Gastroesophageal sphincter (tissue), 4 donors: Measurements from ENCODE around the gene WARS2. TPM values are rescaled to one million over a fixed set of nuclear protein-coding genes. Genes with fewer than 3 reads are reported as not detected.
A peak's percentile ranks its signal among the peaks of the same experiment; 100 is the strongest.
"Not testable (repeated sequence)": the region's sequence is repeated elsewhere in the genome, so short reads cannot be mapped to it uniquely, and the experiment has no call there.

Source experiments
- ATAC-seq: fragments of 150-250 bp; one replicate; pipeline ENCODE4 v1.9.1; 2016; ENCODE audit warnings: mild to moderate bottlenecking, moderate library complexity
- H3K27ac ChIP-seq, 4 donors: fragments of 200-600 bp; sonication (generic) in 3 of 4; 1 replicate in 3 of 4; 2 replicates in 1 of 4; pipeline ENCODE4 v1.5.1; 2016 to 2019
- H3K27me3 ChIP-seq: fragments of 200-600 bp; sonication (generic); one replicate; pipeline ENCODE4 v1.5.1; 2019
- H3K36me3 ChIP-seq, 2 donors: fragments of 200-600 bp; sonication (generic); one replicate each; pipeline ENCODE4 v1.5.1; 2019; ENCODE audit warnings: control low read depth in 1 of 2
- H3K4me1 ChIP-seq, 3 donors: fragments of 200-600 bp; sonication (generic); 1 replicate in 2 of 3; 2 replicates in 1 of 3; pipeline ENCODE4 v1.5.1; 2016 to 2019; ENCODE audit warnings: control low read depth in 2 of 3
- H3K4me3 ChIP-seq, 2 donors: fragments of 200-600 bp; sonication (generic); one replicate each; pipeline ENCODE4 v1.5.1; 2019; ENCODE audit warnings: mild to moderate bottlenecking in 1 of 2, moderate library complexity in 1 of 2
- H3K9me3 ChIP-seq, 3 donors: fragments of 200-600 bp; sonication (generic); one replicate each; pipeline ENCODE4 v1.5.1; 2017 to 2019; ENCODE audit warnings: control low read depth in 2 of 3
- EP300 ChIP-seq: sonication (generic); formaldehyde crosslinking; IDR thresholded peaks from one replicate; pipeline ENCODE4 v1.6.1; 2017; ENCODE audit warnings: antibody characterized with exemption, mild to moderate bottlenecking
- POLR2A ChIP-seq, 2 donors: fragments of 450-650 bp; IDR thresholded peaks; one replicate each; pipeline ENCODE4 v1.6.1; 2017; ENCODE audit warnings: antibody characterized with exemption in 2 of 2, mild to moderate bottlenecking in 2 of 2, moderate library complexity in 1 of 2
- POLR2AphosphoS5 ChIP-seq: sonication (generic); formaldehyde crosslinking; IDR thresholded peaks from one replicate; pipeline ENCODE4 v1.6.1; 2017; ENCODE audit warnings: antibody characterized with exemption
- WGBS, 2 donors: methylation state at CpG; one replicate each; pipeline ENCODE4 v1.1.5; 2018; ENCODE audit warnings: low coverage in 1 of 2; 5-methylcytosine and 5-hydroxymethylcytosine counted together
- total RNA-seq, 4 donors: library from RNA; depleted of rRNA; stranded (reverse); fragments of >200 nt; gene quantifications; one replicate each; pipeline ENCODE4 v1.1.0, GENCODE V29; 2016
- TF ChIP-seq, protein P1 (sequence below), 4 experiments: fragments of 200-600 bp in 2 of 4; fragments of 450-650 bp in 2 of 4; sonication (generic) in 1 of 4; IDR thresholded peaks; one replicate each; pipeline ENCODE4 v1.5.1; 2017 to 2019; ENCODE audit warnings: antibody characterized with exemption in 4 of 4, mild to moderate bottlenecking in 2 of 4, moderate library complexity in 2 of 4

WARS2 gene
- total RNA-seq, 4 donors from 2014 or later, result 9.2 to 12.8 (median 11.7) TPM

DNA sequence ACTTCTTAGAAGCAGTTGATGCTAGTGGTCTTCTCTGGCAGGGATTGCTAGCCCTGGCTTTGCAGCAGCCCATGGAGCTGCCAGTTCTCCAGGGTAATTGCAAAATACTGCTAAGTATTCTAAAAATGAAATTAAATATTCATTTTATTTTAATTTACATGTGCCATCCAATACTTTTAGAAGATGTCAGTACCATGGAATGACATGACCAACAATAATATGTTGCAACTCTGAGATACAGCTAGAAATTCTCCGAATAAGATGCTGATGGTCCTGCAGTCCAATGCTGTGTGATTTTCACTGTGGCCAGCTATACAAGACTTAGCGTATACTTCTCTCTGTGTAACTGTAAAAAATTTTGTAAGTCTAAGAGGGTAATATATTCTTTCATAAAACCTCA, 20.0 kb upstream of the WARS2 start:
- Histone ChIP-seq H3K9me3 (no peaks in the 10 kb centered on the region), H3K4me3 (no peak overlapping the region), H3K4me1 (no peaks in the 10 kb centered on the region), H3K27me3 (no peaks in the 10 kb centered on the region), H3K27ac (no peak overlapping the region), H3K36me3 (peaks cover 0 to 55% of the 10 kb centered on the region in 2 donors)
- 61 to 81% methylated on average over 2 of the region's 2 CpGs for WGBS, 2 donors
- ATAC-seq, result peak; percentile 57
- TF ChIP-seq EP300, result no peak
- no peak for TF ChIP-seq POLR2A (IDR thresholded peaks at IDR 0.05)
- TF ChIP-seq, protein P1, sequence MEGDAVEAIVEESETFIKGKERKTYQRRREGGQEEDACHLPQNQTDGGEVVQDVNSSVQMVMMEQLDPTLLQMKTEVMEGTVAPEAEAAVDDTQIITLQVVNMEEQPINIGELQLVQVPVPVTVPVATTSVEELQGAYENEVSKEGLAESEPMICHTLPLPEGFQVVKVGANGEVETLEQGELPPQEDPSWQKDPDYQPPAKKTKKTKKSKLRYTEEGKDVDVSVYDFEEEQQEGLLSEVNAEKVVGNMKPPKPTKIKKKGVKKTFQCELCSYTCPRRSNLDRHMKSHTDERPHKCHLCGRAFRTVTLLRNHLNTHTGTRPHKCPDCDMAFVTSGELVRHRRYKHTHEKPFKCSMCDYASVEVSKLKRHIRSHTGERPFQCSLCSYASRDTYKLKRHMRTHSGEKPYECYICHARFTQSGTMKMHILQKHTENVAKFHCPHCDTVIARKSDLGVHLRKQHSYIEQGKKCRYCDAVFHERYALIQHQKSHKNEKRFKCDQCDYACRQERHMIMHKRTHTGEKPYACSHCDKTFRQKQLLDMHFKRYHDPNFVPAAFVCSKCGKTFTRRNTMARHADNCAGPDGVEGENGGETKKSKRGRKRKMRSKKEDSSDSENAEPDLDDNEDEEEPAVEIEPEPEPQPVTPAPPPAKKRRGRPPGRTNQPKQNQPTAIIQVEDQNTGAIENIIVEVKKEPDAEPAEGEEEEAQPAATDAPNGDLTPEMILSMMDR (IDR thresholded peaks at IDR 0.05), result no peak
- TF ChIP-seq POLR2AphosphoS5, result no peak

DNA sequence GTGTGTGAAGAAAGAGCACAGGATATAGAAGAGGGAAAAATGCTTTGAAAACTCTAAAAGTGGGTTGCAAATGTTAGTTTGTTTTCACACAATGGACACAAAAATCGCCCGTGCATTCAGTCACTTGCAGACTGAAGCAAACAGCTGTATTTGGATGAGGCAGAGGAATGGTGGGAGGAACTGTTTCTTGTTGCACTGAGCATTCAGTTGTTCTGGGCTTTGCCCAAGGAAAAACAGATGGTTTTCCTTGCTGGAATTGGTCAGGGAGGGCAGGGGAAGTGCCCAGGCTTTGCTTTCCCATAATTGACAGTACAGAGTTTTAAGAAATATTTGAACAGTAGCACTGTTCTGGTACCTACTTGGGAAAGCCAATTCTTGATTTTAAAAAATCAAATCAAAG, 19.5 kb upstream of the WARS2 start:
- no peak overlapping the region for H3K4me3 ChIP-seq
- H3K9me3 ChIP-seq, result no peaks in the 10 kb centered on the region
- H3K36me3 ChIP-seq, result peaks cover 0 to 58% of the 10 kb centered on the region in 2 donors
- ATAC-seq, result no peak
- no peaks in the 10 kb centered on the region for H3K27me3 ChIP-seq
- H3K4me1 ChIP-seq, result no peaks in the 10 kb centered on the region
- no peak for TF ChIP-seq POLR2AphosphoS5
- TF ChIP-seq EP300, result no peak
- no peak for TF ChIP-seq POLR2A (IDR thresholded peaks at IDR 0.05)
- TF ChIP-seq, protein P1 (IDR thresholded peaks at IDR 0.05), result no peak
- H3K27ac ChIP-seq, result no peak overlapping the region
- 79 to 85% methylated on average over 2 of the region's 2 CpGs for WGBS, 2 donors

DNA sequence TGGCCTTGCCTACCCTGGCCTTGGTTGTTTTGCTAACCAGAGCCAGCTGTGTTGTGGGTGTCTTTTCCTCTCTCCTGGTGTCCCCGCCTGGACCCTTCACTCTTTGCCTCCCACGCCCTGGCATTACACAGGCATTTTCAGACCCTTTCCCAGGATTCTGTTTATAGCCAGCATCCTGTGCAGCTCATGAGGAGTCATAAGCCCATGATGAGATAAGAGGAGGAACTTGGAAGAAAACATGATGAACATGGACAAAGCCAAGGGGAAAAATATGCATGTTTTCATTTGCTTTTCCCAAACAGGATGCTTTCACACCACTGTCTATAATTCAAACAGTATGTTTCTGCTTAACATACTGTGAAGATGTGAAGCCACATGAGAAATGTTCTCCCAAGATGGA, 18.7 kb upstream of the WARS2 start:
- no peaks in the 10 kb centered on the region for H3K27me3 ChIP-seq
- no peak for TF ChIP-seq POLR2AphosphoS5
- TF ChIP-seq POLR2A (IDR thresholded peaks at IDR 0.05), result no peak
- no peak for TF ChIP-seq EP300
- TF ChIP-seq, protein P1 (IDR thresholded peaks at IDR 0.05), result no peak
- H3K27ac ChIP-seq, result no peak overlapping the region
- 60% methylated on average over 1 of the region's 2 CpGs; no CpG with 5 or more reads in 1 of the 2 donors for WGBS, 2 donors
- no peaks in the 10 kb centered on the region for H3K9me3 ChIP-seq
- peaks cover 0 to 59% of the 10 kb centered on the region in 2 donors for H3K36me3 ChIP-seq
- ATAC-seq, result no peak
- H3K4me1 ChIP-seq, result no peaks in the 10 kb centered on the region
- H3K4me3 ChIP-seq, result no peak overlapping the region

DNA sequence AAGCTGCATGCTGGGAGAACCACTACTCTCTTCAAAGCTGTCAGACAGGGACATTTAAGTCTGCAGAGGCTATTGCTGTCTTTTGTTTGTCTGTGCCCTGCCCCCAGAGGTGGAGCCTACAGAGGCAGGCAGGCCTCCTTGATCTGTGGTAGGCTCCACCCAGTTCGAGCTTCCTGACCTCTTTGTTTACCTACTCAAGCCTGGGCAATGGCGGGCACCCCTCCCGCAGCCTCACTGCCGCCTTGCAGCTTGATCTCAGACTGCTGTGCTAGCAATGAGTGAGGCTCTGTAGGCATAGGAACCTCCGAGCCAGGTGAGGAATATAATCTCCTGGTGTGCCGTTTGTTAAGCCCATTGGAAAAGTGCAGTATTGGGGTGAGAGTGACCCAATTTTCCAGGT, 16.3 kb upstream of the WARS2 start:
- WGBS, 2 donors, result 100% methylated on average over 1 to 2 of the region's 6 CpGs
- H3K4me1 ChIP-seq, ATAC-seq, H3K27me3 ChIP-seq, H3K27ac ChIP-seq, H3K9me3 ChIP-seq, H3K4me3 ChIP-seq: not testable (repeated sequence)
- H3K36me3 ChIP-seq, result peaks cover 0 to 43% of the 10 kb centered on the region in 2 donors

DNA sequence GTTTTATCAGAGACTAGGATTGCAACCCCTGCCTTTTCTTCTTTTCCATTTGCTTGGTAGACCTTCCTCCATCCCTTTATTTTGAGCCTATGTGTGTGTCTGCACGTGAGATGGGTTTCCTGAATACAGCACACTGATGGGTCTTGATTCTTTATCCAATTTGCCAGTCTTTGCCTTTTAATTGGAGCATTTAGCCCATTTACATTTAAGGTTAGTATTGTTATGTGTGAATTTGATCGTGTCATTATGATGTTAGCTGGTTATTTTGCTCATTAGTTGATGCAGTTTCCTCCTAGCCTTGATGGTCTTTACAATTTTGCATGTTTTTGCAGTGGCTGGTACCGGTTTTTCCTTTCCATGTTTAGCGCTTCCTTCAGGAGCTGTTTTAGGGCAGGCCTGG, 14.6 kb upstream of the WARS2 start:
- H3K36me3 ChIP-seq, result peaks cover 0 to 37% of the 10 kb centered on the region in 2 donors
- H3K9me3 ChIP-seq, H3K27me3 ChIP-seq, H3K4me1 ChIP-seq, H3K27ac ChIP-seq, H3K4me3 ChIP-seq, ATAC-seq: not testable (repeated sequence)
- WGBS, 2 donors, result 97 to 100% methylated on average over 2 to 4 of the region's 4 CpGs

DNA sequence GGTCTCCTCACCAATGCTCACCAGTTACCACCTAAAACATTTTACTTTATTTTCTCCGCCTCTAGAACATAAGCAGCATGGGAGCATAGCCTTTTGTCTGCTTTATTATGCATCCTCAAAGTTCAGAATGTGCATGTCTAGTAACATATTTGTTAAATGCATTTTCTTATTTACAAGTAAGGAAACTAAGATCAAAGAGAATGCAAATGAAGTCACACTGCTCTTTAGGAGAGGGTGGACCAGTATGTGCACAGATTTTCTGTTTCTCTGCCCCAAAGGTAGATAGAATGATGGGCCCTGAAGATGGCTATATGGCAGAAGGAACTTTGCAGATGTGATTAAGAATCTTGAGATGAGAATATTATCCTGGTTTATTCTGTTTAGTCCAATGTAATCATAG, 9.7 kb upstream of the WARS2 start:
- H3K9me3 ChIP-seq, result no peaks in the 10 kb centered on the region
- no peak overlapping the region for H3K27ac ChIP-seq
- peaks cover 0 to 15% (median 0%) of the 10 kb centered on the region in 3 donors for H3K4me1 ChIP-seq
- H3K4me3 ChIP-seq, result no peak overlapping the region
- peaks cover 0 to 3% of the 10 kb centered on the region in 2 donors for H3K36me3 ChIP-seq
- no peaks in the 10 kb centered on the region for H3K27me3 ChIP-seq
- no peak for ATAC-seq
- TF ChIP-seq, protein P1 (IDR thresholded peaks at IDR 0.05), result no peak
- TF ChIP-seq POLR2AphosphoS5 (no peak), EP300 (no peak), POLR2A (IDR thresholded peaks at IDR 0.05) (no peak)
- WGBS, 2 donors, result 80 to 100% methylated on average over 1 of the region's 1 CpG
